ENCODE measurements around the gene SMYD3.

The SMYD3 gene

GRCh38 chr1:245932302-245932972 is 574.6 kb downstream of the SMYD3 start:
- DNase-seq = no peak

- DNase-seq = no peak
Measured at GRCh38 chr1:245931450-245931849, 575.6 kb downstream of the SMYD3 start.

- no peak for DNase-seq
Measured at GRCh38 chr1:245929224-245929623, 577.9 kb downstream of the SMYD3 start.

GRCh38 chr1:245926888-245927287 is 580.2 kb downstream of the SMYD3 start:
- DNase-seq = no peak

- no peak for DNase-seq
Measured at GRCh38 chr1:245923215-245923614, 583.9 kb downstream of the SMYD3 start.

- DNase-seq = no peak
Measured at GRCh38 chr1:245921417-245921816, 585.7 kb downstream of the SMYD3 start.

- no peak for DNase-seq
Measured at GRCh38 chr1:245917403-245917802, 589.7 kb downstream of the SMYD3 start.

GRCh38 chr1:245915841-245916240 is 591.2 kb downstream of the SMYD3 start:
- no peak for DNase-seq

GRCh38 chr1:245915406-245915805 is 591.7 kb downstream of the SMYD3 start:
- DNase-seq = no peak

GRCh38 chr1:245908543-245908942 is 598.5 kb downstream of the SMYD3 start:
- no peak for DNase-seq

- no peak for DNase-seq
Measured at GRCh38 chr1:245906207-245906606, 600.9 kb downstream of the SMYD3 start.

GRCh38 chr1:245903851-245904250 is 603.2 kb downstream of the SMYD3 start:
- no peak for DNase-seq

- DNase-seq = no peak
Measured at GRCh38 chr1:245901565-245901964, 605.5 kb downstream of the SMYD3 start.

- no peak for DNase-seq
Measured at GRCh38 chr1:245901037-245901436, 606.0 kb downstream of the SMYD3 start.

GRCh38 chr1:245898581-245898980 is 608.5 kb downstream of the SMYD3 start:
- DNase-seq = no peak

GRCh38 chr1:245896258-245896657 is 610.8 kb downstream of the SMYD3 start:
- DNase-seq = no peak

- DNase-seq = no peak
Measured at GRCh38 chr1:245895455-245895959, 611.6 kb downstream of the SMYD3 start.

GRCh38 chr1:245894843-245895242 is 612.2 kb downstream of the SMYD3 start:
- no peak for DNase-seq

GRCh38 chr1:245893025-245893424 is 614.1 kb downstream of the SMYD3 start:
- no peak for DNase-seq

GRCh38 chr1:245888809-245889208 is 618.3 kb downstream of the SMYD3 start:
- no peak for DNase-seq

- no peak for DNase-seq
Measured at GRCh38 chr1:245887829-245888228, 619.2 kb downstream of the SMYD3 start.

GRCh38 chr1:245881767-245882391 is 625.2 kb downstream of the SMYD3 start:
- no peak for DNase-seq

GRCh38 chr1:245880754-245881403 is 626.2 kb downstream of the SMYD3 start:
- DNase-seq = no peak

GRCh38 chr1:245879091-245879490 is 628.0 kb downstream of the SMYD3 start:
- no peak for DNase-seq

Data from activated gamma-delta T cell treated with Interleukin-2 at 50 U/mL for 16 hours (primary cell).